Measurements from ENCODE around the gene SLC38A11. TPM values are rescaled to one million over a fixed set of nuclear protein-coding genes. Genes with fewer than 3 reads are reported as not detected.

SLC38A11 gene
- total and polyA plus RNA-seq, 2 donors = 0.85 to 2.4 TPM

DNA sequence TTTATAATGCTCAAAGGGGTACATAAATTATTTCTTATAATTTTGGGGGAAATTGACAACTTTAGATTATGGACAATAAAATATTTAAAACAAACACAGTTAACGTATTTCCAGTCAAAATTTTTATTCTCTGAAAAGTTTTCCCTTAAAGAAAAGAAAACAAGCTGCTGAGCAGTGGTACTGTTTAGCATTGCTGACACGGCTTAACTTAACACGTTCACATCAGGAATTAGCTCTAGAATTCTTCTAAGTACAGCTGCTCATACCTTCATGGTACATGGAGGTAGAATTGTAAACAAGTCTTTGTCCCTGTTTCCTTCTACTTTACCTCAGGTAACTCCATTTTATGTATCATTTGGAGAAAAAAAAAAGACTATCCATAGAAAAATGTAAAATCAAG is 2.0 kb downstream of the SLC38A11 start:
- Histone ChIP-seq H3K27ac (ENCODE audit: low read depth) (no peak overlapping the region), H3K4me1 (ENCODE audit: insufficient read depth) (no peaks in the 10 kb centered on the region), H3K4me3 (ENCODE audit: low read depth, low read length) (no peak overlapping the region), H3K36me3 (ENCODE audit: insufficient read depth) (no peaks in the 10 kb centered on the region)
- DNase-seq (ENCODE audit: extremely low spot score) = no peak
- WGBS = 61% methylated on average over 3 of the region's 3 CpGs

- no peak for DNase-seq (ENCODE audit: extremely low spot score)
- WGBS = 81% methylated on average over 8 of the region's 8 CpGs
- Histone ChIP-seq H3K36me3 (ENCODE audit: insufficient read depth) (no peaks in the 10 kb centered on the region), H3K27ac (ENCODE audit: low read depth) (no peak overlapping the region), H3K4me3 (ENCODE audit: low read depth, low read length) (no peak overlapping the region), H3K4me1 (ENCODE audit: insufficient read depth) (no peaks in the 10 kb centered on the region)
Observed at GRCh38 chr2:164952057-164952702, 3.1 kb downstream of the SLC38A11 start.

- 74% methylated on average over 1 of the region's 1 CpG for WGBS
- H3K4me1 ChIP-seq (ENCODE audit: insufficient read depth) = no peaks in the 10 kb centered on the region
- no peaks in the 10 kb centered on the region for H3K36me3 ChIP-seq (ENCODE audit: insufficient read depth)
- no peak overlapping the region for H3K4me3 ChIP-seq (ENCODE audit: low read depth, low read length)
- no peak for DNase-seq (ENCODE audit: extremely low spot score)
- H3K27ac ChIP-seq (ENCODE audit: low read depth) = no peak overlapping the region
Observed at GRCh38 chr2:164948540-164948939, 6.8 kb downstream of the SLC38A11 start.

DNA sequence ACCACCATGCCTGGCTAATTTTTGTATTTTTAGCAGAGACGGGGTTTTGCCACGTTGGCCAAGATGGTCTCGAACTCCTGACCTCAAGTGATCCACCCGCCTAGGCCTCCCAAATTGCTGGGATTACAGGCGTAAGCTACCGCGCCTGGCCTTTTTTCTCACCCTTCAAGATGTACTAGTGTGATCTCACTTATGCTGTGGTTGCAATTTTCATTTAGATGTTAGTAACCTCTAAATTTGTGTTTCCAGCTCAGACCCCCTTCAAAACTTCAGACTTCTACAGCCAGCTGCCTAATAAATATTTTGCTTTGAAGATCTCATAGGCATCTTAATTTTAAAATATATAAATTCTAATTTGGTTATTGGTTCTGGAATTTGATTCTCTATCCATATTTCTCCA is 8.0 kb downstream of the SLC38A11 start:
- H3K36me3 ChIP-seq (ENCODE audit: insufficient read depth) = no peaks in the 10 kb centered on the region
- no peak for DNase-seq (ENCODE audit: extremely low spot score)
- H3K27ac ChIP-seq (ENCODE audit: low read depth) = no peak overlapping the region
- WGBS = 90% methylated on average over 7 of the region's 7 CpGs
- H3K4me3 ChIP-seq (ENCODE audit: low read depth, low read length) = no peak overlapping the region
- H3K4me1 ChIP-seq (ENCODE audit: insufficient read depth) = no peaks in the 10 kb centered on the region

DNA sequence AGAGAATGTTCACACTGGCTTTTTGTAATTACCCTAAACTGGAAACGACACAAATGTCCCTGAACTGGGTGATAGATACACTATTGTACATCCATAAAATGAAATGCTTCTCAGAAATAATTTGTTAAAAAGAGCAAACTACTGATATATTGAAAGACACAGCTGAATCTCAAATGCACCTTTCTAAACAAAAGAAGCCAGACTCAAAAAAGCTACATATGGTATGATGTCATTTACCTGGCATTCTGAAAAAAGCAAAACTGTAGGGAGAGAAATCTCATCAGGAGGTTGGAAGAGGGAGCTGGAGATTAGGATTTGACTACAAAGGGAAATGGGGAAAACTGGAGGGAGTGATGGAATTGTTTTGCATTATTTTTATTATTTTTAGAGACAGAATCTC is 12.0 kb downstream of the SLC38A11 start:
- no peak for DNase-seq (ENCODE audit: extremely low spot score)
- WGBS = 80% methylated on average over 1 of the region's 1 CpG
- H3K4me1 ChIP-seq (ENCODE audit: insufficient read depth) = no peaks in the 10 kb centered on the region
- H3K36me3 ChIP-seq (ENCODE audit: insufficient read depth) = no peaks in the 10 kb centered on the region
- H3K4me3 ChIP-seq (ENCODE audit: low read depth, low read length) = no peak overlapping the region
- no peak overlapping the region for H3K27ac ChIP-seq (ENCODE audit: low read depth)

DNA sequence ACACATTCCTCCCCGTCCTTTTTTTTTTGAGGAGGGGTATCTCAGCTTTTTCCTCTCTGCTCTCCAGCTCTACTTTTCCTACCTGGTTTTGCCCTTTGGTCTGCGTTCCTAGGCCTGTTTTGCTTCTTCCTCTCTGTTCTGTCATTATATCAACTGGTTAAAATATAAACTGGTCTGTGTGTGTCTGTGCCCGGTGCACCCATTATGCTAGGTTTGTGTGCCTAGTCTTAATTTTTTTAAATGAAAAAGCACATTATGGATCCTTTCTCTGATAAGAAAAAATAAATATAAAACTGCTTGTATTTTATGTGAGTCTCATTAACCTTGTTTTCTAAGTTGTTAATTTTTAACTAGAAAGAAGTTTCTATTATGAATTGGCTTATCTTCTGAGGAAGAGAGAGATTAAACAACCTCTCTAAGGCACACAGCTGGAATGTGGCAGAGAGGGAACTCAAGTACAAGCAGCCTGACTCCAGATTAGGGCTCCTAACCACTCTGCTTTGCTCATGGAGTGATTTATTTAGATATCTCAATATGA is 17.4 kb downstream of the SLC38A11 start:
- DNase-seq (ENCODE audit: extremely low spot score) = no peak
- Histone ChIP-seq H3K4me1 (ENCODE audit: insufficient read depth) (no peaks in the 10 kb centered on the region), H3K4me3 (ENCODE audit: low read depth, low read length) (no peak overlapping the region), H3K36me3 (ENCODE audit: insufficient read depth) (no peaks in the 10 kb centered on the region), H3K27ac (ENCODE audit: low read depth) (no peak overlapping the region)
- 38% methylated on average over 3 of the region's 3 CpGs for WGBS

DNA sequence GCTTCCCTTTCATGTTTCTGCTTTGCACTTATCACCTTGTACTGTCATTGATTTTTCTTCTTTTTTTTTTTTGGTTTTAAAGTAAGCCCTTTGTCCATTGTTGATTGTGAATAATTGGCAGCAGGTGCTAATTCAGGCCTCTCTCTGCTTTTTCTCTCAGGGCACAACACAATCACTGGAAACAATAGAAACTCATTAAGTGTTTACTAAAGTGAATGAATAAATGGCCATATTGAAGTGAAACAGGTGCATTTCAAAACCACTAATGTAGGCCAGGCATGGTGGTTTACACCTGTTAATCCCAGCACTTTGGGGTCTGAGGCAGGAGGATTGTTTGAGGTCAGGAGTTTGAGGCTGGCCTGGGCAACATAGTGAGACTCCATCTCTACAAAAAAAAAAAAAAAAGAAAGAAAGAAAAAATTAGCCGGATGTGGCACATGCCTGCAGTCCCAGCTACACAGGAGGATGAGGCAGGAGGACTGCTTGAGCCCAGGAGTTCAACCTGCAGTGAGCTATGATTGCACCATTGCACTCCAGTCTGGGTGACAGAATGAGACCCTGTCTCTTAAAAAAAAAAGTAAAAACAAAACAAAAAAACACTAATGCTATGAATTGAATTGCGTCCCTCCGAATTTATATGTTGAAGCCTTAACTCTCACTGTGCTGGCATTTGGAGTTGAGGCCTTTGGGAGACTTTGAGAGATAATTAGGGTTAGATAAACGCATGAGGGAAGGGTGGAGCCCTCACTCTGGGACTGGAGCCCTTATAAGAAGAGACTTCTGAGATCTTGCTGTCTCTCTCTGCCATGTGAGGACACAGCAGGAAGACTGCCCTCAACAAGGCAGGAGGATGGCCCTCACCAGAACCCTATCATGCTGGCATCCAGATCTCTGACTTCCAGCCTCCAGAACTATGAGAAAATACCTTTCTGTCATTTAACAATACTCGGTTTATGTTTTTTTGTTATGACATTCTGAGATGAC is 19.9 kb downstream of the SLC38A11 start:
- 86% methylated on average over 5 of the region's 5 CpGs for WGBS
- no peak for DNase-seq (ENCODE audit: extremely low spot score)
- H3K4me3 ChIP-seq (ENCODE audit: low read depth, low read length) = no peak overlapping the region
- no peaks in the 10 kb centered on the region for H3K36me3 ChIP-seq (ENCODE audit: insufficient read depth)
- H3K4me1 ChIP-seq (ENCODE audit: insufficient read depth) = no peaks in the 10 kb centered on the region
- no peak overlapping the region for H3K27ac ChIP-seq (ENCODE audit: low read depth)

- H3K4me1 ChIP-seq (ENCODE audit: insufficient read depth) = no peaks in the 10 kb centered on the region
- 67% methylated on average over 5 of the region's 5 CpGs for WGBS
- no peak overlapping the region for H3K27ac ChIP-seq (ENCODE audit: low read depth)
- no peaks in the 10 kb centered on the region for H3K36me3 ChIP-seq (ENCODE audit: insufficient read depth)
- no peak for DNase-seq (ENCODE audit: extremely low spot score)
- no peak overlapping the region for H3K4me3 ChIP-seq (ENCODE audit: low read depth, low read length)
Observed at GRCh38 chr2:164934401-164935117, 20.8 kb downstream of the SLC38A11 start.

DNA sequence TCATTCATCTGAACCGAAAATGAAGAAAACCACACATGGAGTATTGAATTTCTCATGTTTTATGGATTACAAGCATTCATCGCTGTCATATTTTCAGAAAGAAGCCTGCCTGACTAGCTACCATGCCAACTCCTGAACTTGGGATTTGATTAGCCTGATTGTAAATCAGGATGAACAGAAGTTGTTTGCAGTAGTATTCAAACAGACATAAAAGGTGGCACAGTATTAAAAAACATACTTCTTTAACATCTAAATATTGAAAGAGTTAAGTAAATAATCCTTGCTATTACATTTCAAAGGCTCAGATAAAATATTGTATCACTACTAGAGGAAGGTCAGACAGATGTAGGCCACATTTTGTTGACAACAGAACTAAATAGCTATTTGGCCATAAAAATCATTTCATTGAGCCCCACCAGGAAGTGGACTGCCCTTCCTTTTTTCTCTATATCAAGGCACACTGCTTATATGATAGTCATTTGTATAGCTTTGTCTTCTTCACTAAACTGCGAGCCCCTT is 21.6 kb downstream of the SLC38A11 start:
- no peaks in the 10 kb centered on the region for H3K36me3 ChIP-seq (ENCODE audit: insufficient read depth)
- no peaks in the 10 kb centered on the region for H3K4me1 ChIP-seq (ENCODE audit: insufficient read depth)
- WGBS = 78% methylated on average over 3 of the region's 3 CpGs
- H3K27ac ChIP-seq (ENCODE audit: low read depth) = no peak overlapping the region
- no peak overlapping the region for H3K4me3 ChIP-seq (ENCODE audit: low read depth, low read length)
- DNase-seq (ENCODE audit: extremely low spot score) = no peak

GRCh38 chr2:164932377-164932776 is 22.9 kb downstream of the SLC38A11 start:
- H3K4me1 ChIP-seq (ENCODE audit: insufficient read depth) = no peaks in the 10 kb centered on the region
- H3K4me3 ChIP-seq (ENCODE audit: low read depth, low read length) = no peak overlapping the region
- no peak overlapping the region for H3K27ac ChIP-seq (ENCODE audit: low read depth)
- DNase-seq (ENCODE audit: extremely low spot score) = no peak
- no peaks in the 10 kb centered on the region for H3K36me3 ChIP-seq (ENCODE audit: insufficient read depth)
- WGBS = 88% methylated on average over 2 of the region's 2 CpGs

DNA sequence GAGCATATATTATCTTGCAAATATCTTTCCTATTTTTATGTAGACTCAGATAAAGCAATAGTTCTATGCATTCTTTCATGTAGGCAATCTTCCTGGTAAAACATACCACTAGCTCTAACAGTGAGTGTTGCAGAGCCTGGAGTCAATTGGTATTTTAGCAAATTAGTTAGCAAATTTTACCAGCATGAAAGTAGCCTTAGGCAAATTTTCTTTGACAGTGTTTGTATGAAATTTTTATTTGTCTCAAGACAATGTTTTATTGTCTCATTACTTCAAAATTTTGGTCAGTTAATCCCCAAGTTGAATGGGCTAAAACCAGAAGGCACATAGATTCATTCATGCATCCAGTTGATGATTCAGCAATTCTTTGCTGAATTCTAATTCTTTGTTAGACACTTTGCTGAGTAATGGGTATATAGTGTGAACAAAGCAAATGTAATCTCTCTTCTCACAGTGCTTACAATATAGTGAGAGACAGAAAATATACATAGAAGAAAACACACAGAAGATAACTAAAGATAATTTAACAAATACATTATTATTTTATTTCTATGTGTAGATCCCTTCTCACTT is 27.1 kb downstream of the SLC38A11 start:
- H3K27ac ChIP-seq (ENCODE audit: low read depth) = no peak overlapping the region
- H3K4me1 ChIP-seq (ENCODE audit: insufficient read depth) = no peaks in the 10 kb centered on the region
- no peaks in the 10 kb centered on the region for H3K36me3 ChIP-seq (ENCODE audit: insufficient read depth)
- no peak for DNase-seq (ENCODE audit: extremely low spot score)
- no peak overlapping the region for H3K4me3 ChIP-seq (ENCODE audit: low read depth, low read length)

- H3K27ac ChIP-seq (ENCODE audit: low read depth) = no peak overlapping the region
- H3K4me3 ChIP-seq (ENCODE audit: low read depth, low read length) = no peak overlapping the region
- DNase-seq (ENCODE audit: extremely low spot score) = no peak
- 32% methylated on average over 3 of the region's 3 CpGs for WGBS
- H3K36me3 ChIP-seq (ENCODE audit: insufficient read depth) = no peaks in the 10 kb centered on the region
- H3K4me1 ChIP-seq (ENCODE audit: insufficient read depth) = no peaks in the 10 kb centered on the region
Observed at GRCh38 chr2:164922134-164922533, 33.2 kb downstream of the SLC38A11 start.

DNA sequence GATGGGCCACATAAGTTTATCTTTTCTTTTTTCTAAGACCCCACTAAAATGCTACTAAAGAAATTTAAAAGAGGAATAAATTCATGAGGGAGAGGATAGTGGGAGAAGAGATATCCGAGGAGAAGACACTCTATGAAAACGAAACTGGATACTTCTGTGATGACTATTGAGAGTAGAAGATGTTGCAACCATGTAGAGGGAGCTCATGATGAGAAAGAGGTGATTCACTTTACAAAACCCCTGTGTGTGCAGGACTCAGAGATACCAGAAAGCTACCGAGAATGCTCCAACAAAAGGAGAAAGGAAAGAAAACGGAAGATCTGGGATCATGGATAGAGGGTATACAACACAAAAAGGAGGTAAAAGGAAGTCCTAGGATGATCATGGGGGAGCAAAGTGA is 34.9 kb downstream of the SLC38A11 start:
- Histone ChIP-seq H3K4me3 (ENCODE audit: low read depth, low read length) (no peak overlapping the region), H3K27ac (ENCODE audit: low read depth) (no peak overlapping the region), H3K36me3 (ENCODE audit: insufficient read depth) (no peaks in the 10 kb centered on the region), H3K4me1 (ENCODE audit: insufficient read depth) (no peaks in the 10 kb centered on the region)
- DNase-seq (ENCODE audit: extremely low spot score) = no peak
- WGBS = 75% methylated on average over 4 of the region's 4 CpGs
